ENCODE data around the gene GIPC3. TPM values are rescaled to one million over a fixed set of nuclear protein-coding genes. Genes with fewer than 3 reads are reported as not detected.
A peak's percentile ranks its signal among the peaks of the same experiment; 100 is the strongest.
"Not testable (repeated sequence)": the region's sequence is repeated elsewhere in the genome, so short reads cannot be mapped to it uniquely, and the experiment has no call there.

GIPC3 gene
- total RNA-seq, 1 donor, result 0.21 TPM

- H3K4me3 ChIP-seq (ENCODE audit: low read length); H3K9me3 ChIP-seq (ENCODE audit: low read depth, low read length); H3K27me3 ChIP-seq (ENCODE audit: insufficient read depth, low read length); H3K4me1 ChIP-seq (ENCODE audit: insufficient read depth, low read length): not testable (repeated sequence)
Measured at GRCh38 chr19:3581792-3582191, 3.5 kb upstream of the GIPC3 start.

- not testable (repeated sequence) for H3K27me3 ChIP-seq (ENCODE audit: insufficient read depth, low read length); H3K4me3 ChIP-seq (ENCODE audit: low read length); H3K4me1 ChIP-seq (ENCODE audit: insufficient read depth, low read length); H3K9me3 ChIP-seq (ENCODE audit: low read depth, low read length)
Measured at GRCh38 chr19:3584036-3584802, 1.1 kb upstream of the GIPC3 start.

- peak overlapping the region; percentile 24 for H3K4me3 ChIP-seq (ENCODE audit: low read length)
- H3K9me3 ChIP-seq (ENCODE audit: low read depth, low read length), result no peaks in the 10 kb centered on the region
- peaks cover 6% of the 10 kb centered on the region for H3K4me1 ChIP-seq (ENCODE audit: insufficient read depth, low read length)
- H3K27me3 ChIP-seq (ENCODE audit: insufficient read depth, low read length), result peaks cover 3% of the 10 kb centered on the region
Measured at GRCh38 chr19:3586127-3586626, 899 bp downstream of the GIPC3 start.

GRCh38 chr19:3586707-3587346 is 1.5 kb downstream of the GIPC3 start:
- Histone ChIP-seq H3K9me3 (ENCODE audit: low read depth, low read length) (no peaks in the 10 kb centered on the region), H3K4me1 (ENCODE audit: insufficient read depth, low read length) (peaks cover 6% of the 10 kb centered on the region), H3K27me3 (ENCODE audit: insufficient read depth, low read length) (peaks cover 3% of the 10 kb centered on the region), H3K4me3 (ENCODE audit: low read length) (no peak overlapping the region)

GRCh38 chr19:3589439-3589838 is 4.2 kb downstream of the GIPC3 start:
- H3K9me3 ChIP-seq (ENCODE audit: low read depth, low read length), result no peaks in the 10 kb centered on the region

GRCh38 chr19:3589949-3590348 is 4.7 kb downstream of the GIPC3 start:
- Histone ChIP-seq H3K27me3 (ENCODE audit: insufficient read depth, low read length) (peaks cover 3% of the 10 kb centered on the region), H3K9me3 (ENCODE audit: low read depth, low read length) (no peaks in the 10 kb centered on the region), H3K4me1 (ENCODE audit: insufficient read depth, low read length) (peaks cover 6% of the 10 kb centered on the region), H3K4me3 (ENCODE audit: low read length) (no peak overlapping the region)

More at GRCh38 chr19:3589439-3589838, 4.2 kb downstream of the GIPC3 start:
- peaks cover 6% of the 10 kb centered on the region for H3K4me1 ChIP-seq (ENCODE audit: insufficient read depth, low read length)
- peaks cover 3% of the 10 kb centered on the region for H3K27me3 ChIP-seq (ENCODE audit: insufficient read depth, low read length)
- H3K4me3 ChIP-seq (ENCODE audit: low read length), result no peak overlapping the region

GRCh38 chr19:3590991-3591659 is 5.8 kb downstream of the GIPC3 start:
- H3K4me3 ChIP-seq (ENCODE audit: low read length), result no peak overlapping the region
- H3K4me1 ChIP-seq (ENCODE audit: insufficient read depth, low read length), result peaks cover 1% of the 10 kb centered on the region
- no peaks in the 10 kb centered on the region for H3K9me3 ChIP-seq (ENCODE audit: low read depth, low read length)
- no peaks in the 10 kb centered on the region for H3K27me3 ChIP-seq (ENCODE audit: insufficient read depth, low read length)

- no peaks in the 10 kb centered on the region for H3K27me3 ChIP-seq (ENCODE audit: insufficient read depth, low read length)
- no peak overlapping the region for H3K4me3 ChIP-seq (ENCODE audit: low read length)
- no peaks in the 10 kb centered on the region for H3K4me1 ChIP-seq (ENCODE audit: insufficient read depth, low read length)
- H3K9me3 ChIP-seq (ENCODE audit: low read depth, low read length), result no peaks in the 10 kb centered on the region
Measured at GRCh38 chr19:3591876-3592613, 6.8 kb downstream of the GIPC3 start.

GRCh38 chr19:3593156-3593555 is 7.9 kb downstream of the GIPC3 start:
- H3K4me3 ChIP-seq (ENCODE audit: low read length), result no peak overlapping the region
- H3K9me3 ChIP-seq (ENCODE audit: low read depth, low read length), result no peaks in the 10 kb centered on the region
- no peaks in the 10 kb centered on the region for H3K4me1 ChIP-seq (ENCODE audit: insufficient read depth, low read length)
- no peaks in the 10 kb centered on the region for H3K27me3 ChIP-seq (ENCODE audit: insufficient read depth, low read length)

- Histone ChIP-seq H3K4me3 (ENCODE audit: low read length) (no peak overlapping the region), H3K4me1 (ENCODE audit: insufficient read depth, low read length) (no peaks in the 10 kb centered on the region), H3K27me3 (ENCODE audit: insufficient read depth, low read length) (no peaks in the 10 kb centered on the region), H3K9me3 (ENCODE audit: low read depth, low read length) (no peaks in the 10 kb centered on the region)
Measured at GRCh38 chr19:3595521-3596061, 10.3 kb downstream of the GIPC3 start.

GRCh38 chr19:3599776-3600187 is 14.5 kb downstream of the GIPC3 start:
- Histone ChIP-seq H3K4me1 (ENCODE audit: insufficient read depth, low read length) (peaks cover 4% of the 10 kb centered on the region), H3K4me3 (ENCODE audit: low read length) (no peak overlapping the region), H3K27me3 (ENCODE audit: insufficient read depth, low read length) (no peaks in the 10 kb centered on the region), H3K9me3 (ENCODE audit: low read depth, low read length) (no peaks in the 10 kb centered on the region)

- H3K4me3 ChIP-seq (ENCODE audit: low read length), result no peak overlapping the region
- H3K4me1 ChIP-seq (ENCODE audit: insufficient read depth, low read length), result peaks cover 15% of the 10 kb centered on the region
- peaks cover 9% of the 10 kb centered on the region for H3K27me3 ChIP-seq (ENCODE audit: insufficient read depth, low read length)
- no peaks in the 10 kb centered on the region for H3K9me3 ChIP-seq (ENCODE audit: low read depth, low read length)
Measured at GRCh38 chr19:3601021-3601420, 15.7 kb downstream of the GIPC3 start.

- Histone ChIP-seq H3K4me1 (ENCODE audit: insufficient read depth, low read length) (peaks cover 30% of the 10 kb centered on the region), H3K4me3 (ENCODE audit: low read length) (no peak overlapping the region), H3K9me3 (ENCODE audit: low read depth, low read length) (no peaks in the 10 kb centered on the region), H3K27me3 (ENCODE audit: insufficient read depth, low read length) (peaks cover 12% of the 10 kb centered on the region)
Measured at GRCh38 chr19:3603121-3603811, 18.0 kb downstream of the GIPC3 start.

All from mononuclear cell (primary cell).